ENCODE results near the gene IFNAR2. TPM values are rescaled to one million over a fixed set of nuclear protein-coding genes. Genes with fewer than 3 reads are reported as not detected.

The IFNAR2 gene
- total RNA-seq, 1 experiment from 2014 or later: 36.1 TPM

GRCh38 chr21:33264561-33264960 lies 34.8 kb downstream of the IFNAR2 start:
- Histone ChIP-seq H3K9me3 (no peaks in the 10 kb centered on the region), H3K27me3 (replicated peaks; ENCODE audit: control insufficient read depth, insufficient read depth, low read length) (no peaks in the 10 kb centered on the region), H3K4me3 (ENCODE audit: low read depth, low read length) (no peak overlapping the region), H3K36me3 (ENCODE audit: control insufficient read depth, insufficient read depth, low read length) (peaks cover 3% of the 10 kb centered on the region; the same call in 1 of the 2 replicates), H3K4me1 (peaks cover 12% of the 10 kb centered on the region)
- TF ChIP-seq CTCF (IDR thresholded peaks at IDR 0.05; ENCODE audit: insufficient read depth in 1 of 2, low read depth in 1 of 2, low read length in 1 of 2, severe bottlenecking in 1 of 2, unreplicated experiment in 1 of 2): no peak
- Mint-ChIP-seq H3K4me3 (ENCODE audit: unreplicated experiment) (no peak overlapping the region), H3K36me3 (ENCODE audit: insufficient read depth, unreplicated experiment) (peaks cover 42% of the 10 kb centered on the region), H3K4me1 (ENCODE audit: low read depth, unreplicated experiment) (peaks cover 26% of the 10 kb centered on the region), H3K27ac (ENCODE audit: unreplicated experiment) (no peak overlapping the region), H3K27me3 (ENCODE audit: insufficient read depth, unreplicated experiment) (no peaks in the 10 kb centered on the region), H3K9me3 (ENCODE audit: unreplicated experiment) (no peaks in the 10 kb centered on the region)
- DNase-seq: no peak
- intact Hi-C loops (cut with micrococcal nuclease; ENCODE audit: unreplicated experiment): loop anchor here (10.0 kb wide), 1 partner anchor 60 kb away; the partner anchor contains the start of gene IFNAR1
- CTCF ChIA-PET: no interaction called here
- no TSS peak for BruUV-seq (replicated peaks)
- POLR2A ChIA-PET: no interaction called here

DNA sequence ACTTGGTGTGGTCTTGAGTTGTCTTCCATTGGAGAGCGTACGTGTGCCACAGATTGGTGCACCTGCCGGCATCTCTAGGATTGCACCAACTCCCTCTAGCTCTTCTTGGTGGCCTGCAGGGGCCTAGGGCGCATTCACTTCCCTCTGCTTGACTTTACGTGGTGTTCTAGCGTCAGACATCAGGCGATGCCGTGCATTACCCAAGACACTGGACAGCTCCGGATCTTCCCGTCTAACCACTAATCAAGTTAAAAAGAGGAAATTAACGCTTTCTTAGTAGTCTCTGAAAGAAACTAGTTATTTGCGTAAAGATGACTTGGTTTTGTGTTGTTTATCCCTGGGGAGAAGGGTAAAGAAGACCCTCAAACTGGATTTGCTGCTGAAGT lies 35.9 kb downstream of the IFNAR2 start:
- TSS peak; percentile 89 for BruUV-seq (replicated peaks)
- POLR2A ChIA-PET: interaction anchor here (1.0 to 1.5 kb wide), 2 partner anchors 35 to 62 kb away, joined by 4 to 5 read pairs; no protein-coding TSS in a partner anchor
- Histone ChIP-seq H3K36me3 (ENCODE audit: control insufficient read depth, insufficient read depth, low read length) (peaks cover 3% of the 10 kb centered on the region; the same call in 1 of the 2 replicates), H3K9me3 (no peaks in the 10 kb centered on the region), H3K27me3 (replicated peaks; ENCODE audit: control insufficient read depth, insufficient read depth, low read length) (no peaks in the 10 kb centered on the region), H3K4me3 (ENCODE audit: low read depth, low read length) (peak overlapping the region; percentile 75), H3K4me1 (peaks cover 15% of the 10 kb centered on the region)
- peaks cover 32% of the 10 kb centered on the region for H3K4me1 Mint-ChIP-seq (ENCODE audit: low read depth, unreplicated experiment)
- H3K4me3 Mint-ChIP-seq (ENCODE audit: unreplicated experiment): peak overlapping the region; percentile 97
- H3K36me3 Mint-ChIP-seq (ENCODE audit: insufficient read depth, unreplicated experiment): peaks cover 48% of the 10 kb centered on the region
- DNase-seq: peak; percentile 70 to 74
- intact Hi-C loops (cut with micrococcal nuclease; ENCODE audit: unreplicated experiment): loop anchor here (1.0 to 10.0 kb wide), 5 partner anchors 36 to 107 kb away; partner anchors contain the start of genes IFNAR1 and IFNAR2
- peak in 1 of 2 experiments; percentile 10 for TF ChIP-seq CTCF (IDR thresholded peaks at IDR 0.05; ENCODE audit: insufficient read depth in 1 of 2, low read depth in 1 of 2, low read length in 1 of 2, severe bottlenecking in 1 of 2, unreplicated experiment in 1 of 2)
- CTCF ChIA-PET: interaction anchor here (0.6 to 1.1 kb wide), 4 partner anchors 59 to 180 kb away, joined by 3 to 5 read pairs (median 4); partner anchors contain the start of gene IFNAR1
- peak overlapping the region; percentile 91 for H3K27ac Mint-ChIP-seq (ENCODE audit: unreplicated experiment)
- H3K27me3 Mint-ChIP-seq (ENCODE audit: insufficient read depth, unreplicated experiment): no peaks in the 10 kb centered on the region
- no peaks in the 10 kb centered on the region for H3K9me3 Mint-ChIP-seq (ENCODE audit: unreplicated experiment)

DNA sequence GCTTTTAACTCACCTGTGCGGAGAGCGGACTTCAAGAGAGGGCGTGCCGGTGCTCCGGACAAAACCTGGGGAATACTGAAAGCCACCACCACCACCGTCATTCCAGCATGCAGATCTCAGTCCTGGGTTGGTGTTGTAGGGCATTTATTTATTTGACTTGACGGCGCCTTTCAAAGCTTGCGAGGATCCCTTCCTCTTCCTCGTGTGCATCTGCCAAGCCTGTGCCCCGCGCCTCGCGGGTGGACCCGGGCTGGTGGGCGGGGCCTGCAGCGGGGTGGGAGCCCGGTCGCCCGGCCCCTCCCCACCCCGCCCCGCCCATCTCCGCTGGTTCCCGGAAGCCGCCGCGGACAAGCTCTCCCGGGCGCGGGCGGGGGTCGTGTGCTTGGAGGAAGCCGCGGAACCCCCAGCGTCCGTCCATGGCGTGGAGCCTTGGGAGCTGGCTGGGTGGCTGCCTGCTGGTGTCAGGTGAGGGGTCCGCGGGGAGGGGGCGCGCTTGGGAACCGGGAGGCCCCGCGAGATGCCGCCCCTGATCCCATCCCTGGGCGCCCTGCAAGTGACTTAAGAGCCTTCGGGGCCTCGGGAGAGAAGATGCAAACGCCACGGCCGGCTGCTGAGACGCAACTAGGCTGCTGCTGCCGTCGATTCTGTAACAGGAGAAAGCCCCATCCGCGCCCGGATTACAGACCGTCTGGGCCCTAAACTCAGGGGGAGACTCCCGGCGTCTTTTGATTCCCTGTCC lies 36.5 kb downstream of the IFNAR2 start, which contains the start of gene IL10RB:
TSS of gene IL10RB (plus strand) at position 318 of the 739 bp plus-strand sequence. CDS start at position 417, 99 bp downstream.
- peaks cover 32% of the 10 kb centered on the region for H3K4me1 Mint-ChIP-seq (ENCODE audit: low read depth, unreplicated experiment)
- H3K9me3 Mint-ChIP-seq (ENCODE audit: unreplicated experiment): no peaks in the 10 kb centered on the region
- H3K27me3 Mint-ChIP-seq (ENCODE audit: insufficient read depth, unreplicated experiment): no peaks in the 10 kb centered on the region
- H3K27ac Mint-ChIP-seq (ENCODE audit: unreplicated experiment): peak within 1 kb of the TSS; percentile 91
- H3K36me3 Mint-ChIP-seq (ENCODE audit: insufficient read depth, unreplicated experiment): peaks cover 48% of the 10 kb centered on the region
- intact Hi-C loops (cut with micrococcal nuclease; ENCODE audit: unreplicated experiment): loop anchor here (2.0 to 10.0 kb wide), 3 partner anchors 59 to 106 kb away; partner anchors contain the start of gene IFNAR1
- BruUV-seq (replicated peaks): no TSS peak
- no peaks in the 10 kb centered on the region for H3K9me3 ChIP-seq
- peaks cover 15% of the 10 kb centered on the region for H3K4me1 ChIP-seq
- H3K4me3 ChIP-seq (ENCODE audit: low read depth, low read length): peak within 1 kb of the TSS; percentile 75
- peak within 1 kb of the TSS; percentile 97 for H3K4me3 Mint-ChIP-seq (ENCODE audit: unreplicated experiment)
- TF ChIP-seq CTCF (IDR thresholded peaks at IDR 0.05; ENCODE audit: insufficient read depth in 1 of 2, low read depth in 1 of 2, low read length in 1 of 2, severe bottlenecking in 1 of 2, unreplicated experiment in 1 of 2): no peak
- peak; percentile 58 to 79 for DNase-seq
- ChIA-PET CTCF (interaction anchor here (0.6 to 1.1 kb wide), 5 partner anchors 66 to 189 kb away, joined by 3 to 5 read pairs (median 4); no protein-coding TSS in a partner anchor), POLR2A (interaction anchor here (0.6 to 1.5 kb wide), 4 partner anchors 9 to 147 kb away, joined by 3 to 5 read pairs (median 4); no protein-coding TSS in a partner anchor)
- peaks cover 3% of the 10 kb centered on the region; the same call in 1 of the 2 replicates for H3K36me3 ChIP-seq (ENCODE audit: control insufficient read depth, insufficient read depth, low read length)
- H3K27me3 ChIP-seq (replicated peaks; ENCODE audit: control insufficient read depth, insufficient read depth, low read length): no peaks in the 10 kb centered on the region

Data from Caco-2 (cell line).